C4-2B (cell line): ENCODE data around the gene CDO1.

Experiments used
- ZFX ChIP-seq: fragments of 450-650 bp; IDR thresholded peaks from 2 replicates; pipeline ENCODE4 v1.6.1; 2017
- TF ChIP-seq, protein P1 (sequence below): fragments of 450-650 bp; conservative IDR thresholded peaks from 2 replicates; pipeline ENCODE4 v1.5.1; 2017; ENCODE audit warnings: mild to moderate bottlenecking

DNA sequence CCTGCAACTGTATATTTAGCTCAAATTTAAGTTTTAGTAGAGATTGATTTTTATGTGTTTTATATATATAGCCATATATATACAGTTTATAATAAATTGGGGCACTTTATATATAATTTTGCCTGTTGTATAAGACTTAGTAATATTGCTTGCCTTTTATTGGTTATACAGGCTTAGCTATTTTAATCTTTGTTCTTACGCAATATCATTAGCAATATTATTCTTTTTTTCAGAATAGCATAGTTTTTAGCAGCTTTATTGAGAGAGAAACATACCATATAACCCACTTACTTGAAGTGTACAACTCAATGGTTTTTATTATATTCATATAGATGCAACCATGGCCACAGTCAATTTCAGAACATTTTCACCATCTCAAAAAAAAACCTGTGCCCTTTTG is 28.0 kb downstream of the CDO1 start:
- TF ChIP-seq, protein P1, sequence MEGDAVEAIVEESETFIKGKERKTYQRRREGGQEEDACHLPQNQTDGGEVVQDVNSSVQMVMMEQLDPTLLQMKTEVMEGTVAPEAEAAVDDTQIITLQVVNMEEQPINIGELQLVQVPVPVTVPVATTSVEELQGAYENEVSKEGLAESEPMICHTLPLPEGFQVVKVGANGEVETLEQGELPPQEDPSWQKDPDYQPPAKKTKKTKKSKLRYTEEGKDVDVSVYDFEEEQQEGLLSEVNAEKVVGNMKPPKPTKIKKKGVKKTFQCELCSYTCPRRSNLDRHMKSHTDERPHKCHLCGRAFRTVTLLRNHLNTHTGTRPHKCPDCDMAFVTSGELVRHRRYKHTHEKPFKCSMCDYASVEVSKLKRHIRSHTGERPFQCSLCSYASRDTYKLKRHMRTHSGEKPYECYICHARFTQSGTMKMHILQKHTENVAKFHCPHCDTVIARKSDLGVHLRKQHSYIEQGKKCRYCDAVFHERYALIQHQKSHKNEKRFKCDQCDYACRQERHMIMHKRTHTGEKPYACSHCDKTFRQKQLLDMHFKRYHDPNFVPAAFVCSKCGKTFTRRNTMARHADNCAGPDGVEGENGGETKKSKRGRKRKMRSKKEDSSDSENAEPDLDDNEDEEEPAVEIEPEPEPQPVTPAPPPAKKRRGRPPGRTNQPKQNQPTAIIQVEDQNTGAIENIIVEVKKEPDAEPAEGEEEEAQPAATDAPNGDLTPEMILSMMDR: no peak
- TF ChIP-seq ZFX: no peak
